H1 (cell line): ENCODE results near the gene SLC6A8.

Experiments used
- ATF3 ChIP-seq: IDR thresholded peaks from 2 replicates; pipeline ENCODE4 v1.6.1; 2011; ENCODE audit warnings: low read depth, mild to moderate bottlenecking, low read length; ENCODE audit not compliant: insufficient read depth
- CREB1 ChIP-seq: IDR thresholded peaks from 2 replicates; pipeline ENCODE4 v1.6.1; 2012; ENCODE audit warnings: inconsistent platforms
- CTCF ChIP-seq, 3 experiments: IDR thresholded peaks; 1 replicate in 2 of 3; 2 replicates in 1 of 3; pipeline versions ENCODE4 v1.5.1 to v1.6.1; 2011; ENCODE audit warnings: low read length in 3 of 3, mild to moderate bottlenecking in 3 of 3, inconsistent platforms in 2 of 3, low read depth in 1 of 3, moderate library complexity in 1 of 3; ENCODE audit not compliant: insufficient read depth in 1 of 3; ENCODE audit errors: control extremely low read depth in 1 of 3
- EGR1 ChIP-seq: IDR thresholded peaks from 2 replicates; pipeline ENCODE4 v1.6.1; 2011; ENCODE audit warnings: low read depth, low read length, borderline replicate concordance
- EP300 ChIP-seq, 2 experiments: IDR thresholded peaks; 1 replicate in 1 of 2; 2 replicates in 1 of 2; pipeline ENCODE4 v1.6.1; 2011 to 2012; ENCODE audit warnings: low read depth in 2 of 2, low read length in 2 of 2, mild to moderate bottlenecking in 2 of 2, borderline replicate concordance in 1 of 2, inconsistent platforms in 1 of 2, moderate library complexity in 1 of 2
- EZH2 ChIP-seq: fragments of 200-600 bp; sonication (generic); IDR thresholded peaks from 2 replicates; pipeline ENCODE4 v1.7.1; 2012; ENCODE audit warnings: low read depth, mild to moderate bottlenecking, moderate library complexity, low read length, inconsistent platforms; ENCODE audit not compliant: severe bottlenecking
- MAX ChIP-seq: IDR thresholded peaks from 2 replicates; pipeline ENCODE4 v1.6.1; 2012; ENCODE audit warnings: inconsistent platforms
- RXRA ChIP-seq: IDR thresholded peaks from 2 replicates; pipeline ENCODE4 v1.6.1; 2011; ENCODE audit warnings: low read depth, mild to moderate bottlenecking, low read length, moderate library complexity; ENCODE audit not compliant: insufficient read depth
- SAP30 ChIP-seq: fragments of 300-600 bp; sonication (generic); IDR thresholded peaks from 2 replicates; pipeline ENCODE4 v1.7.1; 2012; ENCODE audit warnings: low read length, moderate library complexity, mild to moderate bottlenecking, inconsistent platforms; ENCODE audit not compliant: insufficient read depth, insufficient replicate concordance
- SRF ChIP-seq: IDR thresholded peaks from 2 replicates; pipeline ENCODE4 v1.6.1; 2011; ENCODE audit warnings: mild to moderate bottlenecking, low read depth, low read length, moderate library complexity

GRCh38 chrX:153640045-153640686 lies 47.6 kb upstream of the SLC6A8 start:
- TF ChIP-seq ATF3 (no peak), EZH2 (no peak), CREB1 (no peak), CTCF (IDR thresholded peaks at IDR 0.05; ENCODE audit: control extremely low read depth in 1 of 3, insufficient read depth in 1 of 3, low read depth in 1 of 3, low read length in 3 of 3) (no peak), RXRA (no peak), SAP30 (no peak), EP300 (IDR thresholded peaks at IDR 0.05; ENCODE audit: borderline replicate concordance in 1 of 2, low read depth in 2 of 2, low read length in 2 of 2) (no peak), EGR1 (no peak), SRF (no peak), MAX (no peak)
